Stimulated activated CD4-positive, alpha-beta T cell treated with anti-CD3 and anti-CD28 coated beads, Interleukin-1b, Interleukin-23, amount 100 ng/mL, for 24 hours (primary cell): ENCODE data around the gene ATP11C.
"Not testable (repeated sequence)": the region's sequence is repeated elsewhere in the genome, so short reads cannot be mapped to it uniquely, and the experiment has no call there.

ENCODE experiments used
- DNase-seq, 4 experiments: peaks; one replicate each; pipeline ENCODE4 v3.0.0-alpha.2; 2020; ENCODE audit warnings: low read depth in 4 of 4, low spot score in 1 of 4

ATP11C gene

GRCh38 chrX:139736151-139736550 is 196.7 kb downstream of the ATP11C start:
- DNase-seq: no peak

DNA sequence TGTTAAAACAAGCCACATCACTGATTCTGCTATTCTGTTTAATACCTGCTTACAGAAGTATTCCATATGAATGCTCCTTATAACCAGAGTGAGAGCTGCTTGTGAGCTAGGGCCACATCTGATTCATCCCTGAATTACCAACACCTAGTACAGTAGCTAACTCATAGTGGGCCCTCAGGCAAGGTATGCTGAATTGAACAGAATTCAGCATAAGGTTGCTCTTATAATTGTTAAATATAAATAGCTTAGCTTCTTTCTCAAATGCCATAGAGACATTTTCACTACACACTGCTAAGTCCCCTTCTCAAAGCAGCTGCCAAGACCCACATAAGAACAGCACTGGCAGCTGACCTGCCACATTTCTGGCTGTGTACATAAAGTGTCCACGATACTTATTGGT is 197.9 kb downstream of the ATP11C start:
- DNase-seq: no peak

DNA sequence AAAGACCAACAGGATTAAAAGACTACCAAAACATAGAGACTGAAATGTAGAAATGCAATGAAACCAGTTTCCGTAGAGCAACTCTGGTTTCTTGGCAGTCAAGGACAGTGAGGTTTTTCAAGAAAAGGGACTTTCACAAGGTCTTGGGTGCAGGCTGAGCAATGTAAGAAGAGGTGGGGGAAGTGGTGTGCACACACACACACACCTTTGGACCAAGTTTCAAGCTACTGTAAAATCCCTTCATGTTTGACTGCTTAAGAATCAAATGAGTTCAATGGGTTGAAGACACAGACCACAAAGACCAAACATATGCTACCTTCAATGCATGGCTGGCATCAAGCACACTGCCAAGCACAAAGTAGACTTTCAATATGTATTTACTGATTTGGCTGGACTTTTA is 207.1 kb downstream of the ATP11C start:
- DNase-seq: no peak

- no peak for DNase-seq
These were observed 208.2 kb downstream of the ATP11C start for GRCh38 chrX:139724626-139725025.

DNA sequence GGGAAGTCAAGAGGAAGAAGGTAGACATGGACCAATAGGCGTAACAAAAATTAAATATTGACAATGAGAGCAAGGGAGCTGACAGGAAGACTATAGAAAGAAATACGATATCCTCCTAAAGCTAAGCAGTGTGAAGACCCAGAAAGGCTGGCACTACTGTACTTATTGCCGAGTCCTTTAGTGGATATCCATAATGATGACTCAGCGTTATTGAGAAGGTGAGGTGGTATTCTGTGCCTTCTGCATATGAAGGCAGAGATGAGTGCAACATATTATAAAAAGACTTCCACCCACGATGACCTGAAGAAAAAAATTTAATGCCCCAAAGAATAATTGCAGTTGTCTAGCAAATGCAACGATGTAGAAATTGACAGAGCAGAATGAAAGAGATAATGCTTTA is 211.9 kb downstream of the ATP11C start:
- DNase-seq: no peak

- no peak for DNase-seq
These were observed 212.7 kb downstream of the ATP11C start for GRCh38 chrX:139720136-139720535.

DNA sequence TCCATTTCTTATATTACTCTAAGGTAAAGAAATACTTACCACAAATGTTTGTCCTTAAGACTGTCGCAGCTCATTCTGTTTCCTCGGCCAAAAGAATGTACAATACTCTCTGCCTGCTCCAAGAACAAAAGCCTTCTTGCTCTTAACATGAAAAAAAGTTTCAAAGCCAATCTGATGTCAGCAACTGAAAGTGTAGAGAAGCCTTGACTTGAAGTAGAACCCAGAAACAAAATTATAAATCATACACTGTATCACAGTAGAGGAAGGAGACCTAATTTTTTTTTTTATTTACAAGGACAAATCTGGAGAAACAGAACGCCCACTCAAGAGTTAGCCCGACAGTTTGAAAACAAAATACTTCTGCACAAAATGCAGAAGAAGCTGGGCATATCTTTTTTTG is 224.8 kb downstream of the ATP11C start, which contains the start of gene MCF2:
MCF2 (minus strand) TSS at position 101 of the 400 bp plus-strand sequence. CDS start 56,423 bp downstream, outside the sequence.
- DNase-seq: no peak

DNA sequence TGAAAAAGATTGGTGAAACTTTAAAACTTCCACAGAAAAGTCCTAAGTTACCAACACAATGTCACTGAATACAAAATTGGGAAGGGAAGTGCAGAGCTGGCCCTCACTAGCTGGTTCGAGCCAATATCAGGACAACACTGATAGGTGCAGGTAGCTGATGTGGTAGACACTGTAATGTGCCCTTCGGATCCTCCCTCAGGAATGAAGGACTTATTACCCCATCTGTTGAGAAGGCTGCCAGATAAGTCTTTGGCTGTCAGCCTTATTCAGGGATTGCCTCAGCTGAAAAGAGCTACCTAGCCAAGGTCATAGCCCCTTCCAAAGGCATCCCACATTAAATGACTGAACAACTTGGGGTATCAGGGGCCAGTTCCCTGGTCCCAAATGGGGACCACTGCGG is 230.2 kb downstream of the ATP11C start:
- no peak for DNase-seq

DNA sequence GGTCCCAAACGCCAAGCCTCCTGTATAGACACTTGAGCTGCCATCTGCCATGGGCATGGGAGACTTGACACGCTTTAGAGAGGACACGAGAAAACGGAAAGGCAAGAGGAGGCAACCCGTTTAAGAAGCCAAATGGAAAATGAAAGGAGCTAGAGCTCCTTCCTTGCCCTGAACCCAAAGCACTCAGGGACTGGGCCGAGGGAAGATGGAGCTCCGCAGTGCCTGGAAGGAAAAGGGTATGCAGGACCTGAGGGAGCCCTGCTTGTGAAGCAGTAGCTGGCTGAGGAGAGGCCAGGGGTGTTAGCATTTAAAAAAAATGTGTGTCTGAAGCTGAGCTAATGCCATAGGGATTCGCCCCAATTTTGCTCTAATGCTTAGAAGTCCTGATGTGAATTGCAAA is 239.9 kb downstream of the ATP11C start:
- DNase-seq: no peak

DNA sequence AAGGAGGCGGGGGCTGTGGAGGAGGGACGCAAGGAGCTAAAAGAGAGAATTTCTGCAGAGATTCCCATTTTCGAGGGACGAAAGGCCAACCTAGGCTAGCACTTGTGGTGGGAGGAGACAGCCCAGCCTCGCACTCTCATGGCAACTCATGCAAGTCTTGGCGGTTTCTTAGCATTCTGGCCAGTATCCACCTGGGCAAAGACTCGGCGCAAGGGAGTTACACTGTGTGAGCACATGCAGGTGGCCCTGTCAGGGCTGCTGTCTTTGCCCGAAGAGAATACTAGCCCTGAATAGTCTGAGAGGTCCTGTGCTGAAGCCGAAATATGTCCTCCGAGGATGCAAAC is 240.4 kb downstream of the ATP11C start:
- DNase-seq: no peak

DNA sequence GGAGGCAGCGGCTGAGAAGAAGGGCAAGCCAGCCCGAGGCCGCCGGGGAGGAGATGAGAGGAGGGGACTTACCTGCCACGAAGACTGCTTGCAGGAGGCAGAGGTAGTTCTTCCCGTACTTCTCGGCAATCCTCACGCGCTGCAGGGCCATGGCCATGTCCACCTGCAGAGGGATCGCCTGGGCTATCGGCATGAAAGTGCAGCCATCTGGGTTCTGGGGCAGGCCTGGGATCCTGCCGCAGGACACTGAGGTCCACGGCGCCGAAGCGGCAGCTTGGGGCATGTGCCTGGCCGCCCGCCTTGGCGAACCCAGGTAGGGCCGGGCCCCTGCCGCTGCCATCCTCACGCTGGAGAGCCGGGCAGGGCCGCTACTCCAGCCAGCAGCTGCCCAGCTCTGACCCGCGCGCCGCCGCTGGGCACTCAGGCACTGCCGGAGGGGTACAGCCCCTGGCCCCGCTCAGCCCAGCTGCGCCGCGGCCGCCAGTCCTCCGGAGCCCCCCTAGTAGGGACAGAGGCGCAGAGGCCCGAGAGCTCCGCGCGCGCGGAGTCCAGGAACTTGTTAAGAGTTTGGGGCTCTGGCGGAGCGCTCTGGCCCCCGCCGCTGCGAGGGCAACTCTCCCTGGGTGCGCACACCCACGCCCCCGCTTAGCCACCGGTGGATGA is 240.9 kb downstream of the ATP11C start:
- DNase-seq: no peak

DNA sequence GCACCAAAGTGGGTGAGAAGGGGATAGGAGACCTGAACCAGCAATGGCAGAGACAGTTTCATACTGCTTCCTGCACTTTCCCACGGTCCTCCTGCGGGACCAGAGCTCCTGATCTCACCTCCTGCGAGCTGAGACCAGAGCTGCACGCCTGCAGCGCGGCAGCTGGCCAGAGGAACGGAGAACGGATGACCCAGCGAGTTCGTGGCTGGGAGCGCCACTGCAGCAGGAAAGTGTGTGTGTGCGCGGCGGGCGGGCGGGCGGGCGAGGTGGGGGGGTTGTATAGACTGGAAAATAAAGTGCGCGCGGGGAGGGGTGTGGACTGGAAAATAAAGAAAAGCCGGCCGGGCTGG is 241.4 kb downstream of the ATP11C start:
- DNase-seq: no peak

- not testable (repeated sequence) for DNase-seq
These were observed 247.7 kb downstream of the ATP11C start for GRCh38 chrX:139685175-139685574.

GRCh38 chrX:139680356-139680755 is 252.5 kb downstream of the ATP11C start:
- no peak for DNase-seq
